MV-4-11 (cell line): Measurements from ENCODE around the gene KRTAP9-1.
"Not testable (repeated sequence)": the region's sequence is repeated elsewhere in the genome, so short reads cannot be mapped to it uniquely, and the experiment has no call there.

Source experiments
- DNase-seq: peaks from one replicate; lab custom pipeline; 2025; lab: John Stamatoyannopoulos, UW

KRTAP9-1 gene

GRCh38 chr17:41178843-41179616 lies 10.7 kb upstream of the KRTAP9-1 start:
- DNase-seq, result no peak

DNA sequence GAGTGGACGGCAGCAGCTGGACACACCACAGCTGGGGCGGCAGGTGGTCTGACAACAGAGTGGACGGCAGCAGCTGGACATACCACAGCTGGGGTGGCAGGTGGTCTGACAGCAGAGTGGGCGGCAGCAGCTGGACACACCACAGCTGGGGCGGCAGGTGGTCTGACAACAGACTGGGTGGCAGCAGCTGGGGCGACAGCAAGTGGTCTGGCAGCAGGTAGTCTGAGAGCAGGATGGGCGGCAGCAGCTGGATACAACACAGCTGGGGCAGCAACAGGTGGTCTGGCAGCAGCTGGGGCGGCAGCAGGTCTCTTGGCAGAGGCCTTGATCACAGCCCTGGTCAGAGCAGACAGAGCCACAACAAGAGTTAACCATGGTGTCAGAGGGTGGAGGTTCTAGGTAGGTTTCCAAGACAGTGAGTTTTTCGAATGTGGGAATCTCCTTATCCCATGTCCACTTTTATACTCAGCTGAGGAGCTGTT lies 5.2 kb upstream of the KRTAP9-1 start, which contains the start of gene KRTAP4-1:
TSS of gene KRTAP4-1 (minus strand) at position 432 of the 482 bp plus-strand sequence. CDS start at position 375, 57 bp downstream.
- no peak for DNase-seq

GRCh38 chr17:41185001-41185400 lies 4.7 kb upstream of the KRTAP9-1 start:
- DNase-seq, result no peak

DNA sequence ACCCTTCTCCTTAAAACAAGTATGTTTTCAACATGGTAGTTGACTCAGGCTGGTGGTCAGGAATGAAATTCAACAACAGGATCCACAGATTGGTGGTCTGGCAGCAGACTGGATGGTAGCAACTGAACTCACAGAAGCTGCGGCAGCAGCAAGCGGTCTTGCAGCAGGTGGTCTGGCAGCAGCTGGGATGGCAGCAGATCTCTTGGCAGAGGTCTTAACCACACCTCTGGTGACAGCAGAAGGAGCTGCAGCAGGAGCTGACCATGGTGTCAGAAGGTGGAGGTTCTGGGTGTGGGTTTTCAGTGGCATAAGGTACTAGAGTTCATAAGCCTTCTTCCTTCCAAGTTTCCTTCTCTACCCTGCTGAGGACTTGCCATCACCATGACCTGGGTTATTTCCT lies 2.8 kb upstream of the KRTAP9-1 start:
- DNase-seq, result no peak

DNA sequence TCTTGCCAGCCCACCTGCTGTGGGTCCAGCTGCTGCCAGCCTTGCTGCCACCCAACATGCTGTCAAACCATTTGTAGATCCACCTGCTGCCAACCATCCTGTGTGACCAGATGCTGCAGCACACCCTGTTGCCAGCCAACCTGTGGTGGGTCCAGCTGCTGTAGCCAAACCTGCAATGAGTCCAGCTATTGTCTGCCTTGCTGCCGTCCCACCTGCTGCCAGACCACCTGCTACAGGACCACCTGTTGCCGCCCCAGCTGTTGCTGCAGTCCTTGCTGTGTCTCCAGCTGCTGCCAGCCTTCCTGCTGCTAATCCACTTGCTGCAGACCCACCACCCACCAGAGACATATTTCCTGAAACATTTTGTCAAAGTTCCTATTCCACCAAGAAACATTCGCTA lies 641 bp downstream of the KRTAP9-1 start:
- no peak for DNase-seq

DNA sequence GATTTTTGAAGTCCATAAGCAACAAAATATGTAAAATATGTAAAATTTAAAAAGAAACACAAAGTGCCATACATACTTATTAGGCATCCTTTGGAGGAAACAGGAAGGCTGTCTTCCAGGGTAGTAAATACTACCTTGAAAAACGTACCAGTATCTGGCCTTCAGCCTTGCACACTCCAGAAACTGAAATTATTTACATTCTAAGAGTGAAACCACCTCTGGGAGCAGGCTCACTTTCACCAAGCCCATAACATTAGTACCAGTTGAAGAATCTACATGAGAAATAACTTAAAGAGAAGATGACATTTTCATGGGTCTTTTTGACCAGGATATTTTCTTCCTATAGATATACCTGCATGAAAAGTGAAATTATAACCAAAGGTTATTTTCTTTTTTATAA lies 6.4 kb downstream of the KRTAP9-1 start:
- no peak for DNase-seq

DNA sequence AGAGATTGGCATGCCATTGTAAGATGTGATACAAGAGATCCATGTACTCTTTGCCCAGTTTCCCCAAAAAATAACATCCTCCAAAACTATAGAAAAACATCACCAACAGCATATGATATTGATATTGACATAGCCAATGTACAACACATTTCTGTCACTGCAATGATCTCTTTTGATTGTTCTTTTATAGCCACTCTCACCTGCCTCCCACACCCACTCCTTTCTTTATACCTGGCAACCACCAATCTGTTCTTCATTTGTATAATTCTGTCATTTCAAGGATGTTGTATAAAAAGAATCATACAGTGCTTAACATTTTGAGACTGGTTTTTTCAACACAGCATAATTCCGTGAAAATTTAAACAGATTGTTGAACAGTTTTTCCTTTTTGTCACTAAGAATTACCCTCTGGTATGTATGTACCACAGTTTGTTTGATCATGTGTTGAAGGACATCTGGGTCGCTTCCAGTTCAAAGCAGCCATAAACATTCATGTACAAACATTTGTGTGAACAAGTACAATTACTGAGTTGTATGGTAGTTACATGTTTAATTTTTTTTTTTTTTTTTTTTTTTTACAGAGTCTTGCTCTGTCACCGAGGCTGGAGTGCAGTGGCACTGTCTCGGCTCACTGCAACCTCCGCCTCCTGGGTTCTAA lies 9.9 kb downstream of the KRTAP9-1 start:
- no peak for DNase-seq

DNA sequence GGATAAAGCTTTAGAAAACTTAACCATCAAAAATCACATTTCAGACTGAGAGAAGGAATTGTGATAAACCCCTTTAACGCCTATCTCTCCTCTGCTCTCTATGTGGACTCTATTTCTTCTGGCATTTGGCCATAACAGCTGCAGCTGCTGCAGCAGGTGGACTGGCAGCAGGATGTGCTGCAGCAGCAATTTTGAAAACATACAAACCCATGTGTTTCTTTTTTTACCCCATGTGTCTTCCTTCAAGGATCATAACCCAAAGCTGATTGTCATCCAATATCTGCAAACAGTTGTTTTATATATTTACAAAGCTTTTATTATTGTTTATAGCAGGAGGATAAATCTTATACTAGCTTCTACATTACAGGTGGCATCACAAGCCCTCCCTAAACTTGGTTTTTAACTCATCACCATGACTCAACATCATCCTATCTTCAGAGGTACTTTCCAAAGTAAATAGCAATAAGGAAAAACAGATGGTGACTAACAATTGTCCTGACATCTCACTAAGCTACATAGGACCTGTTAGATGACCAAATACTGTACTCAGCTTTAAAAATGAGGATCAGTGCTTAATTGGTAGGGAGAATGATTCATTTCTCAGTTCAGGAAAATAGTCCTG lies 22.3 kb downstream of the KRTAP9-1 start:
- DNase-seq, result no peak

DNA sequence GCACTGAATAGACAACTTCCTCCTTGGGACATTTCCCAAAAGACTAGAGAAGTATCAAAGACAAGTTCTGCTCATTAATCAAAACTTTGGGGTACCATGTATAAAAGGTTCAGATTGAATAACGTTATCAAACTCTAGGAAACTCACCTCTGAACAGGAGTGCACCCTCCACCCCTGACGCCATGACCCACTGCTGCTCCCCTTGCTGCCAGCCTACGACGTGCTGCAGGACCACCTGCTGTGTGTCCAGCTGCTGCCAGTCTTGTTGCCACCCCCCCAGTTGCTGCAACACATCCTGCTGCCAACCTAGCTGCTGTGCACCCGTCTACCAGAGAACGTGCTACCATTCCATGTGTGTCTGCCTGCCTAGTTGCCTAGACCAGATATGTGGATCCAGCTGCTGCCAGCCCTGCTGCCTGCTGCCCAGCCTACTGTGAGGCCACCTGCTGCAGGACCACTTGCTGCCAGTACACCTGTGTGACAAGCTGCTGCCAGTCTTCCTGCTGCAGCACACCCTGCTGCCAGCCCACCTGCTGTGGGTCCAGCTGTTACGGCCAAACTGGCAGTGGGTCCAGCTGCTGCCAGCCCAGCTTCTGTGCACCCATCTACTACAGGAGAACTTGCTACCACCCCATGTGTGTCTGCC lies 23.0 kb downstream of the KRTAP9-1 start:
- DNase-seq, result no peak

DNA sequence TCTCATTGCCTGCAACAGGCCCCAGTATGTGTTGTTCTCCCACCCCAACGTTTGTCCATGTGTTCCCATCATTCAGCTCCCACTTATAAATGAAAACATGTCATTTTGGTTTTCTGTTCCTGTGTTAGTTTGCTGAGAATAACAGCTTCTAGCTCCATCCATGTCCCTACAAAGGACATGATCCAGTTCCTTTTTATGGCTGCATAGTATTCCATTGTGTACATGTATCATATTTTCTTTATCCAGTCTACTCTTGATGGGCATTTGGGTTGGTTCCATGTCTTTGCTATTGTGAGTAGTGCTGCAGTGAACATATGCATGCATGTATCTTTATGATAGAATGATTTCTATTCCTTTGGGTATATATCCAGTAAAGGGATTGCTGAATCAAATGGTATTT lies 26.0 kb downstream of the KRTAP9-1 start:
- no peak for DNase-seq

DNA sequence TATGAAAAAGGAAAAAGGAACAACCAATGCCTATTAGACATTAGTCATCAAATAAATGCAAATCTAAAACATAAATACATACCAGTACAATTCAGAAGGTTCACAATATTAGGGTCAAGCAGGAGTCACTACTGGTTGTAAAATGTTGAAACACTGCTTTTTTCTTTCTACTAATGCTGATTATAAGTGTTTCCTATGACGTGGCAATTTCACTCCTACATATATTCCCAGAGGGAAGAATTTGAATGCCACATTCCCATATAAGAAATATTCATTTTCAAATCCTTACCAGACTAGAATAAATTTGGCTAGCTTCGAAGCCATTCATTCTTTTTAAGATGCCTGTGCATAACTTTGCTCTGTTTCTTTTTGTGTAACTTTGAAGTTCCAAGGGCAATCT lies 34.1 kb downstream of the KRTAP9-1 start:
- no peak for DNase-seq

DNA sequence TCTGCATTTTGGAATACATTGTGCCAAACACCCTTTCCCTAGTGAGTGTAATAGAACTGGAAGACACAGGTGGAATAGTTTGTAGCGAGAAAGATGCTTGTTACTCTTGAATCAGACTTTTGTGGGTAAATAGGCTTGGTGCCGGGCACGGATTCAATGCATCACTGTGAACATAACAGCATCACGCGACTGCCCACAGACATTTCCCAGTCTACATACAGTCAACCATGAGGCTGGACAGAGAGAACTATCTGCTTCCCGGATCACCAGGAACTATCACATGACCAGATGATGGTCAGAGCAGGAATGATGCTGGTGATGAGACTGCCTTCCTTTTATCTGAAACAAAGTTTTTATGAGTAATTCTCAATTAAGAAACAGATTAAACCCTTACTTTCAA lies 36.4 kb downstream of the KRTAP9-1 start:
- DNase-seq, result no peak

DNA sequence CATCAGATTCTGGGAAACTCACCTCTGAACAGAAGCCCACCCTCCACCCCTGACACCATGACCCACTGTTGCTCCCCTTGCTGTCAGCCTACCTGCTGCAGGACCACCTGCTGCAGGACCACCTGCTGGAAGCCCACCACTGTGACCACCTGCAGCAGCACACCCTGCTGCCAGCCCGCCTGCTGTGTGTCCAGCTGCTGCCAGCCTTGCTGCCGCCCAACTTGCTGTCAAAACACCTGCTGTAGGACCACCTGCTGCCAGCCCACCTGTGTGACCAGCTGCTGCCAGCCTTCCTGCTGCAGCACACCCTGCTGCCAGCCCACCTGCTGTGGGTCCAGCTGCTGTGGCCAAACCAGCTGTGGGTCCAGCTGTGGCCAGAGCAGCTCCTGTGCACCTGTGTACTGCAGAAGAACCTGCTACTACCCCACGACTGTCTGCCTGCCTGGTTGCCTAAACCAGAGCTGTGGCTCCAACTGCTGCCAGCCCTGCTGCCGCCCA lies 37.0 kb downstream of the KRTAP9-1 start, which contains the start of gene KRTAP9-2:
TSS of gene KRTAP9-2 (plus strand) at position 51 of the 498 bp plus-strand sequence. CDS start at position 58, 7 bp downstream.
- DNase-seq, result not testable (repeated sequence)

DNA sequence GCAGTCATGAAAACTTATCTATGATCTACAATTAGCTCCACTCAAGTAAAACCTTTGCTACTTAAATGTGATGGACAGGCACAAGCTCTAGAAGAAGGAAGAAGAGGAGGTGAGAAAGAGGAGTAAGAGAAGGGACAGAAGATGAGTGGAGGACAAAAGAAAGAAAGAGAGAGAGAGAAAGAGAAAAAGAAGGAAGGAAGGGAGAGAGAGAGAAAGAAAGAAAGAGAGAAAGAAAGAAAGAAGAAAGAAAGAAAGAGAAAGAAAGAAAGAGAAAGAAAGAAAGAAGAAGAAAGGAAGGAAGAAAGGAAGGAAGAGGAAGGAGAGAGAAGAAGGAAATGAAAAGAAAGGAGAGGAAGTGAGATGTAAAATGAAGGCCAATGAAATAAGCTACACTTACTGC lies 40.4 kb downstream of the KRTAP9-1 start:
- no peak for DNase-seq

DNA sequence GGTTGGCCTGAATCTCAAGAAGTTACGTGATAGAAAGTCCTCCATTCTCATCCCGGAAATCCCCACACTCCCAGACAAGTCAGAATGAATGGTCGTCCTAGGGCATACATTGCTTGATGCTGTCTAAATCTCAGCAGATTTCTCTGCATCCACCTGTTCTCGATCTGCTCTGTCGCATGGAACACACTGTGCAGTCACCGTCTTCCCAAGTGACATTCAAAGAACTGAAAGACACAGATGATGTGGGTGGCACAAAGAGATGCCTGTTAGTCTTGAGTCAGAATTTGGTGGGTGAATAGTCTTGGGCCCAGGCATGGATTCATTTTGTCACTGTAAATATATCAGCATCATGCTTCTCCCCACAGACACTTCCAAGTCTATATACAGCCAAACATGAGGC lies 42.0 kb downstream of the KRTAP9-1 start:
- DNase-seq, result no peak

GRCh38 chr17:41232399-41233105 lies 42.9 kb downstream of the KRTAP9-1 start, which contains the start of gene KRTAP9-3:
Gene KRTAP9-3, plus strand, starts transcription at chr17:41232449. Its CDS starts 53 bp downstream, at chr17:41232502.
- not testable (repeated sequence) for DNase-seq

GRCh38 chr17:41237116-41237515 lies 47.4 kb downstream of the KRTAP9-1 start:
- not testable (repeated sequence) for DNase-seq

DNA sequence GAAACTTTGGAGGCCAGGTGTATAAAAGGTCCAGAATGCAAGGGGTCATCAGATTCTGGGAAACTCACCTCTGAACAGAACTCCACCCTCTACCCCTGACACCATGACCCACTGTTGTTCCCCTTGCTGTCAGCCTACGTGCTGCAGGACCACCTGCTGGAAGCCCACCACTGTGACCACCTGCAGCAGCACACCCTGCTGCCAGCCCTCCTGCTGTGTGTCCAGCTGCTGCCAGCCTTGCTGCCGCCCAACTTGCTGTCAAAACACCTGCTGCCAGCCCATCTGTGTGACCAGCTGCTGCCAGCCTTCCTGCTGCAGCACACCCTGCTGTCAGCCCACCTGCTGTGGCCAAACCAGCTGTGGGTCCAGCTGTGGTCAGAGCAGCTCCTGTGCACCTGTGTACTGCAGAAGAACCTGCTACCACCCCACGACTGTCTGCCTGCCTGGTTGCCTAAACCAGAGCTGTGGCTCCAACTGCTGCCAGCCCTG lies 48.3 kb downstream of the KRTAP9-1 start, which contains the start of gene KRTAP9-8:
TSS of gene KRTAP9-8 (plus strand) at position 51 of the 489 bp plus-strand sequence. CDS start at position 104, 53 bp downstream.
- DNase-seq, result not testable (repeated sequence)
